CD4-positive, alpha-beta T cell treated with Interleukin-4 for 1 hour (primary cell): ENCODE results near the gene SLC47A1.

Experiments used
- DNase-seq, 2 donors: peaks; one replicate each; pipeline ENCODE4 v3.0.0-alpha.2; 2020 to 2022

SLC47A1 gene

GRCh38 chr17:19618015-19618414 lies 84.4 kb downstream of the SLC47A1 start:
- no peak for DNase-seq

DNA sequence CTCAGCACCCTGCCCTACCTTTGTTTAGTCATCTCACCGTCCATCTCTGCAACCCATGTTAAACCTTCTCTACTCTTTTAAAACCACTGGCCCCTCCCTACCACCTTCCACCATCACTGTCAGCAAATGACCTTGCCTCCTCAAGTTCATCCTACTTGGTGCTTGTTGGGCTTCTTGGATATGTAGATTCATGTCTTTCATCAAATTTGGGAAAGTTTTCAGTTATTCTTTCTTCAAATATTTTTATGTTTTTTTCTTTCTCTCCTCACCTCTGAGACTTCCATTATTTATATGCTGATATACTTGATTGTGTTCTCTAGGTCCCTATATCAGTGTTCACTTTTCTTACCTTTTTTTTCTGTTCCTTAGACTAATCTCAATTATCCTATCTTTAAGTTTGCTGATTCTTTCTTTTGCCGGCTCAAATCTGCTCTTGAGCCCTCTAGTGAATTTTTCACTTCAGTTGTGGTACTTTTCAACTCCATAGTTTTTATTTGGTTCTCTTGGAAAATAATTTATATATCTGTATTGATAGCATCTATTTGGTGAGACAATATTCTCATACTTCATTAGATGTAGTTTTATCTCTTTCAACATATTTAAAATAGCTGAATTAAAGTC lies 86.2 kb downstream of the SLC47A1 start:
- DNase-seq: no peak

DNA sequence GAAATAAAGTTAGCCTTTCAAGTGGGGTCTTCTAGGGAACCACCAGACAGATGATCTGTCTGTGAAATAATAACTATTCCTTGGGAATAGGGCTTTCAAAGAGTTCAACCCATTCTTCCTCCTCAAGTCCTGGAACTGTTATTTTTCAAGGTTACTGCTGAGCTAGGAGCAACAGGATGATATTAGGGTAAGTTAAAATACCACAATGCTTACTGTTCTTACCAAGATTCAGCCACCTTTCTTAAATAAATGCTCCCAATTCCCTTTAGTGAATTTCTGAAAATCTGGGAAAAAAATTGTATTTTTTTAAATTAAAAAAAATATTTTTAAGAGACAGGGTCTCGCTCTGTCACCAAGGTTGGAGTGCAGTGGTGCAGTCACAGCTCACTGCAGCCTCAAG lies 88.0 kb downstream of the SLC47A1 start:
- no peak for DNase-seq

GRCh38 chr17:19626079-19626478 lies 92.4 kb downstream of the SLC47A1 start:
- DNase-seq: no peak
